ENCODE data around the gene ADCY4.

ADCY4 gene

DNA sequence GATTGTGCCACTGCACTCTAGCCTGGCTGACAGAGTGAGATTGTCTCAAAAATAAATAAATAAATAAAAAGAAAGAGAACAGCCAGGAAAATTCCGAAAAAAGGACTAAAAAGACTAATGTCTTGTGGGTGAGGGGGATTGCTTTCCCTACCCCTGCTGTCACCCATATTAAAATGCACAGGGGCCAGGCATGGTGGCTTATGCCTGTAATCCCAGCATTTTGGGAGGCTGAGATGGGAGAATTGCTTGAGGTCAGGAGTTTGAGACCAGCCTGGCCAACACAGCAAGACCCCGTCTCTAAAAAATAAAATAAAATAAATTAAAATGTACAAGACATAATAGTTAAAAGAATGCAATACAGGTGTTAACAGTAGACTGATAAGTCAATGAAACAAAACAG is 41.3 kb downstream of the ADCY4 start:
- no peak for DNase-seq

DNA sequence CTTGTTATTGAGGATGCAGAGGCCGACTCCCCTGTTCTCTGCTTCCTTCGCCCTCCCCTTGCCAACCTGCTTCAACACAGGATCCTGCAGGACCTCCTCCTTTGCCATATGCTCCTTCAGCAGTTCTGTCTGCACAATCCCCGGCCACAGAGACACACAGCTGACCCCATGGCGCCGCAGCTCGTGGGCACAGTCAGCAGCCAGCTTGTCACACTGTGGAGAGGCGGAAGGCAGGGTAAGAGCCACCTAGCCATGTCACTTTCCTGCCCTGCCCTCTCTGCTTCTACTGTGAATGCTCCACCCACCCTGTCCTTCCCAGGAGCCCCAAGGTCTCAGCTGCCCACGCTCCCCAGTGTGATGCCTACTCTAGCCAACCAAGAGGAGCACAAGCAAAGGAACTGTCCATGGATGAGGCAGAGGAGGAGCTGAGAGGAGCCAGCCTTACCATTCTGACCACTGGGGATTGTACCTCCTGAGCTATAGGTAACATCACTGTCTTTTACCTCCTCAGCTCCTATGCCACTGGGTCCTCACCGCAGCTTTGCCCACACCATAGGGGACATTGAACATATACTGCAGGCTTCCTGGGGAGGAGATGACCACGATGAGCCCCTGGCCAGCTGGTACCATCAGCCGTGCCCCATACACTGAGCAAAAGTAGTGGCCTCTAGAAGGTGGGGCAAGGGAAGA is 42.6 kb downstream of the ADCY4 start:
- DNase-seq, result no peak

DNA sequence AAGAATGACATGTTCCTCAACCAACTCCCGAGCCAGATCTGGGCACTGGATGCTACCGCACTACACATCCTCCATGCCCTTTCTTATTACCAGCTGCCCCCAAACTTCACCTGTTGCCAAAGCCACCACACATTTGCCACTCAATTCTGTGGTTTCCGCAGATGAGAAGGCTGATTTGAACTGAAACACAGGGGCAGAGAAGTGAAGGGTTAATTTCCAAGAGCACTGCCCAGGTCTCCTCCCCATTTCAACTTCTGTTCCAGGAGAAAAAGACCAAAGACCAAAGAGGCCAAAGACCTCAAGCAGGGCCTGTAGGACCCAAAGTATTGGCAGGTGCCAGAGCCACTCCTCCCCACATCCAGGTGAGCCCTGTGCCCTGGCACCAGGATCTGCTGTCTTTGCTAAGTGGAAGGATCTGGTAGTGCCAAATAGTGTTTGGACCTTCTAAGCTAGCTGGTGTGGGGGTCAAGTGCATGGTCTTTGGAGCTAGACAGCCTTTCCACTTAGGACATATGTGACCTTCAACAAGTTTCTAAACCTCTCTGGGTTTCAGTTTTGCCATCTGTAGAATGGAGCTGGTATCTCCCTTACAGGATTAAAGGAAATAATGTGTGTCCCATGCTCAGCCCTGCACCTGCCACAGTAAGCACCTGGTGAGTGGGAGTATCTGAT is 43.3 kb downstream of the ADCY4 start:
- DNase-seq, result no peak

DNA sequence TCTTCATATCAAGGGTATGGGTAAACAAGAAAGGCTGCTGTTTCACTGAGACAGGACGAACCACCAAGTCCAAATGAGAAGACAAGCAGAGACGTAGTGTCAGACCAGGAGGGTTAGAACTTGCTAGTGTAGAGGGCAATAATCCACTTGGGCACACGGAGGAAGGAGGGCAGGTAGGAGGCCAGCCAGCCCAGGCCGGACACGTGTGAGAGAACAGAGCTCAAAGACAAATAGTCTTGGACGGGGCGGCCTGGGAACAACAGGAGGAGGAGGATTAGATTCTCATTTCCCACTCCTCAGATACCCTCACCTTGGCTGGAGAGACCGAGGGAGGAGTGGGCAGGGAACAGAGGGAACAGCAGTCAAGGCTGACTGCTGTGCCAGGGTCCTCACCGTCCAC is 44.1 kb downstream of the ADCY4 start:
- no peak for DNase-seq

DNA sequence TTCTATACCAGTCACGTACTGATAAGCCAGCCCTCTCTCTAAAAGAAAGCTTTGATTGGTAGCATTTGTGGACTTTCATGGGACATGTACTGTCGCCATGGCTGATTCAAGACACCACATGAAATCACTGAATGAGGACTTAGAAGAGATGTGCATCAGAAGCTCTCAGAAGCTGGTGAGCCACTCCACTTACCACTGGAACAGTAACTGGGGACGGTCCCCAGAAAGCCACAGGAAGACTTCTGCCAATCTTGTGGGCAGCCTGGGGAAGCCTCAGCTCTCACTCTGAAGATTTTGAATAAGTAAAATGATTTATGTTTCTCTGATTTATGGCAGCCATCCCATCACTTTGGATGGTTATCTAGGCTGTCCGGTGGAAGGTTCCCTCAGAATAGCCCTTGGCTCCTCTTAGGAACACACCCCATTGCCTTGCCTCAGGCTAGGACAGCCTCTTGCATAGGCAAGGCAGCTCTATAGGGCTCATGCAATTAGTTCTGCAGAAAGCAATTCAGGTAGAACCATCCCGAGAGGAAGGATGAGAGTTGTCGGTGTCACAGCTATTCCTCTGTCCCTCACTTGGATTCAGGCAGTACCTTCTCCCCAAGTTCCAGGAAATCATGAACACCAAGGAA is 45.1 kb downstream of the ADCY4 start:
- DNase-seq, result no peak

DNA sequence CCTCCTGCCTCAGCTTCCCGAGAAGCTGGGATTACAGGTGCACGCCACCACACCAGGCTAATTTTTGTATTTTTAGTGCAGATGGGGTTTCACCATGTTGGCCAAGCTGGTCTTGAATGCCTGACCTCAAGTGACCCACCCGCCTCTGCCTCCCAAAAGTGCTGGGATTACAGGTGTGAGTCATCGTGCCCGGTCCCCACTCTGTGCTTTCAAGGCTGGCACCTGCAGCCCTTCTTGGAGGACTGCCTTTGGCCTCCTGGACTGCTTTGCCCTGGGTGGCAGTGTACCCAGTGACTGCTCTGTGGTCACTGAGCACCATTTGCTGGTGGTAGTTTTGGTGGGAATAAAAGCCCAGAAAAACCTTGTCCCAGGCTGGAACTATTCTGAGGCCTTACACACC is 47.9 kb downstream of the ADCY4 start:
- no peak for DNase-seq

DNA sequence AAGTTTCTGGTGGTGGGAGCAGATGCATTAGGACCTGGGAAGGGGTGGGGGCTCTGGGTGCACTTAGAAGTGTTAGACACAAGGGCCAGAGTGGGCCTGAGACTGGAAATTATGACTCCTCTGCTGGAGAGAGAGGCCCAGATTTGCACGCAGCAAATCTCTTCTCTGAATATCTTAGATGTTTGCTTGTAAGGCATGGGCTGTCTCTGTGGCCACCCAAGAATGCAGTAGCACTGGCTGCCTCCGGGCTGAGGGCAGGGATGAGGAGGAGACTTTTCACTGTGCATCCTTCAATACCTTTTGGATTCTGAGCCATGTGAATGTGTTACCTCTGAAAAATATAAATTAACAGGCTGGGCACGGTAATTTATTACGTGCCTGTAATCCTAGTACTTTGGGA is 49.5 kb downstream of the ADCY4 start:
- no peak for DNase-seq

DNA sequence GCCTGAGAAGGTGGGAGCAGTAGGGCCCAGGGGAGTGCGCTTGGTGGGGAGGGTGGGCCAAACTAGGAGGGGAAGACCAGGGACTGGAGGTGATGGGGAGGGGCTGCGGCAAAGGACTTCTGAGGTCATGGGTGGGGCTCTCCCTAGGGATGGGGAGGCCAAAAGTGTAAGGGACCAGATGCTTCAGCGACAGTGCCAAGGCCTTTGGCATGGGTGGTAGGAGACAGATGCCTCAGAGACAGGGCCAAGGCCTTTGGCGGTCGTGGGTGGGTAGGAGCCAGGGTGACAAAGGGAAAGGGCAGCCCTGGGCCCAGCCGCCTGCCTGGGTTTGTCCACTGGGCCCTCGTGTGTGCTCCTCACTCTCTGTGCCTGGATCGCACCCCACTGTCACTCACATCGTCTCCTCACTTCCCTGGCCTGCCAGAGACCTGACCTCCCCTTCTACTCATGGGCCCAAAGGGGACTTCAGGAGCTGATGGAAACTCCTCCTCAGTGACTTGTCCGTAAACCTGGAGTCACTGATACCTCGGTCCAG is 50.3 kb downstream of the ADCY4 start:
- DNase-seq, result no peak

DNA sequence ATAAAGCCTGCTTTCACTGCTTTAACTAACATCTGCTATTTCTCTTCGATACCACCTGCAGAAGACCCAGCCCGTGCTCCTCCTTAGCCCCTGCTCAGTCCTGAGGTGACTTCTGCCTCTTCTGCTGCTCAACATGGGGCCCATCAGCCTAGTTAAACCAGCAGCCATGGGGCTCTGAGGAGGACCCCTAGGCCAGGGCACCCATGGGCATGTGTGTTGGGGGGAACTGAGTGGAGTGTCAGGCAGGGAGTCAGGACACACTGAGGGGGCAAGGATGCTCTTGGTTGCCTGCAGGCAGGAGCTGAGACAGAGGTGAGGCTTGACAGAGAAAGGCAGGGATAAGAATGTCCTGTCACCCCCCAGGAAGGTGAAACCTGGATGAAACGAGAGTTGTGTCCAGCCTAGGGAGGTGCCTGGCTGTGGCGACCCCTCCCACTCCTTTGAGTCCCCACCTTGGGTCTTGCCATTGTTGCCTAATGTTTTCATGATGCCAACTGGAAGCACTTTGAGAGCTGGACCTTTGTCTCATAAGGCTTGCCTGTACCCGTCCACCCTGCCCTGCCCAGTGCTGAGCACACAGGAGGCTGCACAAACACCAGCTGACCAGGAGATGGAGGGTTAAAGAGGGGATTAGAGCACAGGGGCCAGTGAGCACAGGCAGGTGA is 50.9 kb downstream of the ADCY4 start:
- no peak for DNase-seq

DNA sequence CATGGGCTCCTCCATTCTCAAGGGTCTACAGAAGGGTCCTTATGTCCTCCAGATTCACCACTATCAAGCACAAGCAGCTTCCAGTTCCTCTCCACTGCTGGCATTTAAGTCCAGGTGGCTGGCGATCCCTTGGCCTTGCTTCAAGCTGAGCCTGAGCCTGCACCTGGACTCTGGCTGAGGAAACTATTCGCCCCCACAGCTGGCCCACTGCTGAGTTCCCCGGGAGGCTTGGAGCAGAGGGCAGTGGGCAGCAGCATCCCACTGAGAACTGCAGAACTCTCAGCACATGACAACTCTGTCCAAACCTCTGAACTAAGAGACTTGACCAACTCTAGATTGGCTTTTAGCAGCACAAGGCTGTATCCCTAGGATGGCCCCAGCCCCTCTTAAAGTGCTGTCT is 52.1 kb downstream of the ADCY4 start:
- DNase-seq, result no peak

DNA sequence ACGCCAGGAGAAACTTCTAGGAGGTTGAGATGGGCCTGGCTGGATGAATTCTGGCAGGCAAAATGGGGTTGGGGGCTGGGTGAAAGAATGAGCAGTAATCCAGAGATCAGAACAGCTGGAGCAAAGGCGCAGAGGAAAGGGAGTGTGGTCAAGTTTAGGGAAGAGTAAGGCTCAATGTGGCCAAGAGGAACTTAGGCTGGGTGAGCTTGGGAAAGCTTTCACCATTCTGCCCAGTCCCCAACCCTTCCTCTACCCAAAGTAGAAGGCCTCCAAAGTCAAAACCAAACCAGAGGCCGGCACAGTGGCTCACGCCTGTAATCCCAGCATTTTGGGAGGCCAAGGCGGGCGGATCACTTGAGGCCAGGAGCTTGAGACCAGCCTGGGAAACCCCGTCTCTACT is 53.2 kb downstream of the ADCY4 start:
- DNase-seq, result no peak

DNA sequence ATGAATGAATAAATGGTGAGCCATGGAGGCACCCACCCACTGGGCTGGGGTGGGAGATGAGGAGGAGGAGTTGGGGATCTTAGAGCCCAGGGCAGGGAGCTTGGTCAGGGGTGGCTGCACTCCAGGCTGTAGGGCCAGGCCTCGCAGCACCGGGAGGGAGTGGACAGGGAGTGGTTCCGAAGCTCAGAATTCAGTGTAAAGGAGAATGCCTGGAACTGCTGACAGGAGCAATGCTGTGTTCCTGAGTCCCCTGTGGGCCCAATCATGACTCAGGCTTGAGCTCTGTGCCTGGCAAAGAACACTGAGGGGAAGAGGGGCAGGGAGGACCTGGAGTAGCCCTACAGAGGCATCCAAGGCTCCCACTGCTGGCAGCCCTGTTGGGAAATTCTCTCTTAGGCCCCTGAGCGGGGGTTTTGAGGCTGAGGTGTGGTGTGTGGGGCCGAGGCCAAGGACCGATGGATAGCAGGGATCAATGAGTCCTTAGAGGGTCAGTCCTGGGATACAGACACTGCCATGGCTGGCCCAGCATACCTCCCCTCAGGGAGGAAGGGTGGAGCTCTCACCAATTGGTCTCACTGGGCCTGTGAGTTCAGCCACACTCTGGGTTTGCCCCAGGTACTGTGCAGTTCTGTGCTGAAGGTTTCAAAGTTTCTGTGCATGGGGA is 53.9 kb downstream of the ADCY4 start:
- no peak for DNase-seq

DNA sequence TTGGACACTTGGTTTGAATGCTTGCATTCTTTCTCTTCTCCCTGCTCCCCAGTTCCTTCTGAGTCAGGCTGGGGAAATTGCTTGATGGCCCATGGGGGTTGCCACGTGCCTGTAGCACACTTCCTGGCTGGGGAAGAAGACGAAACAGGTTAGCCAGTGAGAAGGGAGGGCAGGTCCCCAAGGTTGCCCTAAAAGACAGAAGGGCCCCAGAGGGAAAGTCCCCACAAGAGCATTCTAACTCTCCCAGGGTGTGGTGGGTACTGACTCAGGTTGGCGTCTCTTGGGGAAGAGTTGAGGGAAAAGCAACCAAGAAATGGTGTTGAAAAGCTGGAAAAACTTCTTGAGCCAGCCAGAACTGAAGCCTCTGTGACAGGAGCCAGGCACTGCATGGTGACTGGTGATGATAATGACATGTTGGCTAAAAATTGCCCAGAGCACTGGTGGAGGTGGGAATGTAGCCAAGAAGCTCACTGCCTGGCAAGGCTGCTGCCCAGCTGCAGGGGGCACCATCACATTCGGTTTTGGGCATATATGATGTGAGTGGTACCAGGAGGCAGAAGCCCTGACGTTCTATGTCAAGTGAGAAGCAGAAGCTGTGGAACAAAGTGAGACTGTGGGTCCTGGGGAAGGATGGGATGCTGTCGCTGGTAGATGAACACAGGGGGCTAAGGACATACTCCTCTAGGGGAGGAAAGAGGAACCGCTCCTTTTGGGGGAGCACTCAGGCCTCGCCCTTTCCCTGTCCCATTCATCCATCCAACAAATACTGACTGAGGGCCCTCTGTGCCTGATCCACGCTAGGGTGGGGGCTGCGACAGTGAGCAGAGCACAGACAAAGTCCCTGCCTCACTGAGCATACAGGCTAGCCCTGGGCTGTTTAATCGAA is 55.3 kb downstream of the ADCY4 start:
- DNase-seq, result no peak

DNA sequence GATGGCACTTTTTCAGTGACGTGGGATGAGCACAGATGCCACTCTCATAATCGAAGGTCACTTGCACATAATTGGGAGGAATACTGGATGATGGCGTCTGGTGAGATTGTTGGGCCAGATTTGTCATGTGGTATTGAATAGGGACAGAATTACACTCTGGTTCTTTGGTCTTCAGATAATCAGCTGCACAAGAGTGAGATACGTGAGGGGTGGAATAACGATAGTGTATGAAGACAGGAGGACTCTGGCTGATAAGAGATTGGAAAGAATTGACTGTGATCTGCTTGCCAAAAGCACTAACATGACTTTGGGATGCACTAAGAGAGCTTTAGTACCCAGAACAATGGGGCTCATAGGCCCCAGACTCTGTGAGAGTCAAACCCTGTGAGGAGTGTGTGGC is 56.4 kb downstream of the ADCY4 start:
- no peak for DNase-seq

DNA sequence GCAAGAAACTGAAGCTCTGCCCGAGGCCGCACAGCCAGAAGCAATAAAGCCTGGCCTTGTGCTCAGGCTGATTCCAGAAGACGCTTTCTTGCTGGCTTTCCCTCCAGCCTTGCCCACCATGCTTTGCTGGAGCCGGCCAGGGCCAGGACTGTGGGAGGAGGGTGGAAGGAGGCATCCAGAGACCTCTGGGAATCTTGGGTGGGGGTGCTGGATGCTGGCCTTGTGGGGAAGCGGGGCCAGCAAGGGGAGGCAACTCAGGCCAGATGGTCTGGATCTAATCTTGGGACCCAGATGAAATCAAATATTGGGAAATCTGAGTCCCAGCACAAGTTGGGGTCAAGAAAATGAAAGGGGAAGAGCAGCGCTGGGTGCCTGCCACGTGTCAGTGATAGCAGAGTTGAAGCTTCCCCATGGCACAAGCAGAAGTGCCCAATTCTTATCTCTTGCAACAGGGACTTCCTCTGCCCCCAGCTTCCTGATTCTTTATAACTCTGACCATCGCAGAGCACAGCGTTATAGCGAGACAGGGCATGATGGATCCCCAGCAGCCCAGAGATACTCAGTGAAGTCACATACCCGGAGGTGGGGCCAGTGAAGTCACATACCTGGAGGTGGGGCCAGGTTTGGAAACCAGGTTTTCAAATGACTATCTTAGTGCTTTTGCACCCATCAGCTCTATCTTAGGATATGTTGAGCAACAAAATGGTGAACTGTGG is 57.1 kb downstream of the ADCY4 start:
- no peak for DNase-seq

DNA sequence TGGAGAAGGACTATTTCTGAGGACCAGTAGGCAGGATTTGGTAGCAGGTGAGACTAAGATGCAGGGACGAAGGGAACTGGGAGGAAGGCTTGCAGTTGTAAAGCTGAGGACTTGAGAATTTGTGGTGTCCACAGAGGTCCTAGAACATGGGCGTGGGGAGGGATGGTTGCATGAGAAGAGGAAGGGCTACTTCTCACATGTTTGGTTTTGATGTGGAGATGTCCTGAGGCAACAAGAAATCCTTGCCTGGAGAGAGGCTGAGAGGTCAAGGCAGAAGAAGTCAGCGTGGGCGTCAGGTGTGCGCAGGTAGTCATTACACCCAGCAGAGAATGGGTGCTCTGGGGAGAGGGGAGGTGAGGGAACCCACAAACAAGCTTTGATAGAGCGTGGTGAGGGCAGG is 57.8 kb downstream of the ADCY4 start:
- DNase-seq, result no peak

DNA sequence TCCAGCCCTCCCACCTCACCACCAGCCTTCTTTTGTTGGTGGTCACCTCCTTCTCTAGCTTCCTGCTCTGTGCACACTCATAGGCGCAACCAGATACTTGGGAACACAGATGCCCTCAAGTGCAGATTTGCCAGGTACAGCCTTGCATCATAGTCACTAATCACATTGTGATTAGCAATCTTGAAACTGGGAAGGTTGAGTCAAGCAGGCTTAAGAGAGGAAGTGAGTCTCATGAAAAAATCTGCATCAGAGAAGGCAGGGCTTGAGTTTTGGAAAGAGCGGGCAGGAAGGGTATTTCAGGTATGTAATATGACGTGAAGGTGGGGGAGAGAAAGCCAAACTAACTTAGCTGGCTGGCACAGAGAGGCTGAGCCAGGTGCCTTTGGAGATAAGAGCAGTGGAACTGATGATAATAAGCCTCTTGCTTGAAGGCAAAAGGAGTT is 60.7 kb downstream of the ADCY4 start:
- DNase-seq, result no peak

DNA sequence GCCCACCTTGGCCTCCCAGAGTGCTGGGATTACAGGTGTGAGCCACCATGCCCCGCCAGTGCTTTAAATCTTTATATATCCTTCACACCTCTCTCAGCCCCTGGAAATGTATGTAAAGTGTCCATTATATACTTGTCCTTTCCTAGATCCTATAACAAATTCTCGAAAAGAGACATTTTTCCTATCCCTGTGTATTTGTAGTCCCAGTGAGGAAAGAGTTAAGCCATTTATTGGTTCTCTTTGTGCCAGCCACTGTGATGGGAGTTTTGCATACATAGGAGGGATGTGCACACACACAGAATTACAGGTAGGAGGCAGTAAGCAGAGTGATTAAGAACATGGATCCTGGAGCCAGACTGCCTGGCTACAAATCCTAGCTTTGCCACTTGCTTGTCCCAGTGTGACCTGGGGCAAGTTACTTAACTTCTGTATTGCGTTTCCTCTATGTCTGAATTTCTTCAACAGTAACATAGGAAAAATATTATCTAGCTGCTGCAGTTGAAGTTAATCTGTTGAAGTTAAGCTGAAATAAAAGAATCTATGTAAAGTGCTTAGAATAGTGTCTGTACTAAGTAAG is 61.4 kb downstream of the ADCY4 start:
- DNase-seq, result no peak

DNA sequence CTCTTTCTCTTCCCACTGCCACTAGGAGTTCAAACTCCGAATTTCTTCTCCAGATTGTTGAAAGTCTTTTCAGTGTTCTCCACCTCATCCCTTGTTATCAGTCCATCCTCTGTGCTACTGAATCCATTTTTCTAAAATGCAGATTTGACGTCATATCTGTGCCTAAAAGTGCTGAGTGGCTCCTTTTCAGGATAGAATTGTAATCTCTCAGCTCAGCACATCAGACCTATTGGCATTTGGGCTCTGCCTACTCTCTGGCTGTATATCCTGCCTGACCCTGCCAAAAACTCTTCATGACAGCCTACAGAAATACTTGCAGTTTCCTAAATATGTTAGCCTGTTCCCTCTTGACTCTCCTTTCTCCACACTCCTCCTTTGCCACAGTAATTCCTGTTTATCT is 62.4 kb downstream of the ADCY4 start:
- DNase-seq, result no peak

DNA sequence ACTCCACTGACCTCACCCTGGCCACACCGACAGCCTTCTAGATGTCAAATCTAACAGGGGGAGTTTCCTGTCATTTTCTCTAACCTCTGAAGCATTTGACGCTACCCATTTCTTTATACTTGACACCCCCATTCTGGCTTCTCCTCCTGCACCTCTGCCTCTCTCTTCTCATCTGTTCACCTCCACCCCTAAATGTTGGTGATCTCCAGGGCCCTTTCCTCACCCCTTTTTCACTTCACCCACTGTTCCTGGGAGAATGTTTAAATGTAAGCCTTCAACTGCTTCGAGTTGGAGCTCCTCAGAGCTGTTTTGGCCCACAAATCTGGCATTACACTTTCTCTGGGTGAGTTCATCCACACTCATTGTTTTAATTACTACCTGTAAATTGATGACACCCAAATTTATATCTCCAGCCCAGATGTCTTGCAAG is 63.0 kb downstream of the ADCY4 start:
- no peak for DNase-seq
